Measurements from ENCODE around the gene GLRA3. TPM values are rescaled to one million over a fixed set of nuclear protein-coding genes. Genes with fewer than 3 reads are reported as not detected.
A peak's percentile ranks its signal among the peaks of the same experiment; 100 is the strongest.
"Not testable (repeated sequence)": the region's sequence is repeated elsewhere in the genome, so short reads cannot be mapped to it uniquely, and the experiment has no call there.

GLRA3 gene
- total RNA-seq, 1 donor from 2014 or later = not detected

DNA sequence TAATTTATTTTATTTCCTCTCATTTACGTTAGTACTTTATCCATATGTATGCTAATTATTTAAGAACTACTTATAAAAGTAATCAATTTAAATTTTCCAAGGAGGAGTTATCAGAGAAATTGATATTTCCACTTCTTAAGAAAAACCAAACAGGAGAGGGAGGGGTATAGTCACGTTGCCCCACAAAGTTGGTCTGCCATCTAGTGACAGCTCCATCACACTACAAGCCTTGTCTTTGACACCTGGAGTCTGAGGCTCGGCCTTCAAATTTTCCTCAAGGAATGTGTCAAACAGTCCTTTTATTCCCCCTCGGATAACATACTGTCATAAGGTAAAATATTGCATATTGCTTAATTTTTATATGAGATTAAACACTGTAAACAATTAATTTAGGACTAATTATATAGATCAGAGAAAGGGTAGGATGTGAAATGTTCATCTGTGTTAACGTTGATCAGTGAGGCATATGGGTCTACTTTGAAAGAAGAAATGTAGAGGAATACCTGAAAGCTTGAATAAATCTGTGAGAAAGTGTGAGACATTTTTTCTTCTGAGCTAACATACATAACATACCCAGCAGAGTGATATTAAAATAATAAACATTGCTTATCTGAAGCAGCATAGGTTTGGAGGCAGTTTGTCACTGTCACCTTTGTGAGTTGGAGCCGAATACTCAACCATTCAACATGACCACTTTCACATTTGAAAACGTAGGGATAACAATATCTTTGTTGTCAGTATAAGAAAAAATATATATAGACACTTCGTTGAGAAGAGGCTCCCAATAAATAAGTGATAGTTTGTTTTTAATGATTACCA lies 114.4 kb downstream of the GLRA3 start:
- peak; percentile 7 to 33 for DNase-seq (ENCODE audit: low read depth in 2 of 2)

DNA sequence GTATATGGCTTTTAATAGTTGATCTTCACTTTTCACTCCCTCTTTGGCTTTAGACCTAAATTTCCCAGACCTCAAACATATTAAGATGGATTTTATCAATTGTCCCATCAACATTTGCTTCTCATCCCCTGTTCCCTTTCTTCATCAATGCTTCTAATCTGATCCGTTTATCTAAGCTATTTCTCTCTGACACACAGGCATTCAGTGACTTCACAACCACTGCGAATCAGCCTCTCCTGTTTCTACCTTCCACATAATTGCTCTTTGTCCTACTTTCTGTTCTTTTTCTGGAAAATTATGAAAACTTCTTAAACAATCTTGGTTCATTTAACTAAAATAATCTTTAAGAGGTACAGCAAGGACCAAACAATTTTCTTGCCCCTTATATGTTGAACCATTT lies 115.2 kb downstream of the GLRA3 start:
- no peak for DNase-seq (ENCODE audit: low read depth in 2 of 2)

DNA sequence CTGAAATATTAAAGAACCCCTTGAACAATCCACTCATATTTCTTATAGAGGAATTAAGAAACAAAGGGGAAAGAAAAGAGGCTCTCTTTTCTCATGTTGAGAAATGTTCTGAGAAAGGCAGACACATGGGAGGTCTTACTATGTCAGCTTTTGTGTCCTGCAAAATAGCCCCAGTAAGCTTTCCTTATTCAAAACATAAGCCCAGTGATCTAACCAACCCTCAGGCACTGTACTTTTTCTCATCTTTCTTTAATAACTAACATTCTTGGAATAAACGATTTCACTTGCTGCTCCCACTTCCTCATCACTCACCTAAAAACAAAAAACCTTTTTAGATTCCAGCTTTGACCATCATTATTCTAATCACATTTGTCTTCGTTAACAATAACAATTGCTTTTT lies 115.9 kb downstream of the GLRA3 start:
- no peak for DNase-seq (ENCODE audit: low read depth in 2 of 2)

DNA sequence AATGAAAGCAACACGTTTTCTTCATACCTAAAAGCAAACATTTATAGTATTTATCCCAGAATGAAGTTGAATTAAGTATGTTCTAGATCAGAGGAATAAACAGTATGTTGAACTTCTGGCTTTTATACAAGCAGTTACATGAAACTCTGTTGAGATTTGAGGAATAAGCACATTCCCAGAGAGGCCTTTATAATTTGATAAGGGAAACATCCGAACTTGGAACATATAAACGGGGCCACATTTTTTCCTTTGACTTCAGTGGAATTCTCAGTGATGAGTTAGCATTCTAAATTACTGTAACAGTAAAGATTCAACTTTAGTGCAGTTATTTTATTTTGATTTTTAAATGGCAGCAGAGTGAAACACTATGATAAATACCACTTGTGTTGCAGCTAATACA lies 119.5 kb downstream of the GLRA3 start:
- DNase-seq (ENCODE audit: low read depth in 2 of 2) = no peak

DNA sequence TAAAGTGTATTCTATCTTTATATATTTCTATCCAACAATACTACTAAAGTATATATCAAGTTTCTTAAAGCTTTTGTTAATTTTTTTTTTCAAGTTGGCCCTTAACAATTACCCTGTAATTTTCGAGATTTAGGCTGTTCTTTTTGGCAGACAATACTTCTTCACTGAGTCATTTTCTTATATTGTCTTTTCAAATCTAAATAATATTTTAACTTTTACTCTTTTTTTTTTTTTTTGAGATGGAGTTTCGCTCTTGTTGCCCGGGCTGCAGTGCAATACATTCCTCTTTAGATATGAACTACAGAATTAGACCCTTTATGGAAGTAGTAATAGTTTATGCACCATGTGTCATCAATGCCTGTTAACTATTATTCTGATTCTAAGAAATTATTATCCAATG lies 120.7 kb downstream of the GLRA3 start:
- DNase-seq (ENCODE audit: low read depth in 2 of 2) = no peak

DNA sequence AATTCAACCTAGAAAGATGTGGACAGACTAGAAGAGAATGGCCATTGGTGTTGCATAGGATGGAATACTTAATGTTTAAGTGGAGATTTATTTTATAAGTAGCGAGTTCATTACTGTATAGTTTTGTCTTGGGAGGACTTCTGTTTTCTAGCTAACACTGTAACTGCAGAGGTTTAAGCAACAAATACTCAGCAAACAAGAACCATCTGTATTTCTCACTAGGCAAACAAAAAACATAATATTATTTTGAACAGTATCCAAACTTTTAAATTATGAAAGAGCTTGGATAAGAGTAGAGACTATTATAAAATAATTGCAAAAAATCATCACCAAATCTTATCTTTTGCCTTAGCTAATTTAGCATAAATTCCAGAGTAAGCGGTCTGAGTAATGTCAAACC lies 121.1 kb downstream of the GLRA3 start:
- no peak for DNase-seq (ENCODE audit: low read depth in 2 of 2)

DNA sequence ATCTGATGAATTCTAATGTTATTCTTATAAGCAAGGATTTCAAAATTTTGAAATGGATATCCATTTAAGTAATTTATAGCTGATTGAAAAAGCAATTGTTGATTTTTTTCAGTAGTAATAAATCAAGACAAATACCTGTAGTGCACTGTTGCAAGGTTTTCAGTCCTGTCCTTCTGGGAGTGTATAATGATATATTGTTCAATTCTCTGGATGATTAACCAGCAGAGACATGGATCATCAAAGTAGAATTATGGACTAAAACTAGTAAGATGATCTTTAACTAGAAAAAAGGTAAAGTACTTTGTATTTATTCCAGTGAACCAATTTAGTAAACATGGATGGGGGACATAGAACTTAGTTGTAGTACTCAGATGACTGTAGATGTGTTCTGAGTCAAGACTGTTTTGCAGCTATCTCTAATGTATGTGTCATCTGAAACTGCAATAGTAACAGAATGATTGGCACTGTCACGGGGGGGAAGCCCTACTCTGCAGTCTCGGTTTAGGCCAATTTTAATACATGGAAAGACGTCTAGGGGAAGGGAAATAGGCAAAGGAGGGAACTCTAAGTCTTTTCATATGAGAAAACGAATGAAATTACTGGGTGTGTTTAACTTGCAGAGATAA lies 121.9 kb downstream of the GLRA3 start:
- DNase-seq (ENCODE audit: low read depth in 2 of 2) = no peak

DNA sequence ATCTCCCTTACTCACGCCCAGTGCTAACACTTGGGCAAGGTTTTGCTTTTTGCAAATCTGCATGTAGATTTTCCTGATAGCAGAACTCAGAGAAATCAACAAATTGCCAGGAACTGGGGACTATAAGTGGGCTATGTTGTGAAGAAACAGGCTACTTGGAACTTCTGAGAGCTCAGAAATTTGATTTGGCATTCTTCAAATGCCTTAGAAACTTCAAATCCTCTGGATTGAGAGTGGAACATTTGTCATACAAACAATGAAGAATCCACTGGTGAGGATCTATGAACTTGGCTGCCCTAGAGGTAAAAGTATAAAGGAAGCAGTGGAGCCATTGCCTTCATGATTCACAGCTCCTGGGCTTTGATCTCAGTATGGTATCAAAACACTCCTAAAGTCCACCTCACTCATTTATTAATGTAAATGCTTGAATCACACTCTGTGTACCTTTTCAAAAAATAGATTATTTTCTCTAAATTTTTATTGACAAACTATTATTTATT lies 126.0 kb downstream of the GLRA3 start:
- no peak for DNase-seq (ENCODE audit: low read depth in 2 of 2)

DNA sequence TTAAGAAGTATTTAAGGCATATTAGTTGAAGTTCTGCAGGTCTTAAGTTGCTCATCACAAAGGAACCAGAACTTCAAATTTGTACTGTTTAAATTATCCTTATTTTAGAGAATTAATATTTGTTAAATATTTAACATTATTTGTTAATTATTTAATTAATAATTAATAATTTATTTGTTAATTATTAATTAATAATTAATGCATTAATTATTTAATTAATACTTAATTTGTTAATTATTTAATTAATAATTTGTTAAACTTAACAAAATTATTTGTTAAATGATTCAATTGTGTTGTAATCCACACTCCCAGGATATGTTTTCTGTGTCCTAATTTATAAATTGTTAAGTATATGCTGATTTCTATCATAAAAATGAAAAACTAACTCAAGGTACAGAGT lies 129.4 kb downstream of the GLRA3 start:
- DNase-seq (ENCODE audit: low read depth in 2 of 2) = no peak

DNA sequence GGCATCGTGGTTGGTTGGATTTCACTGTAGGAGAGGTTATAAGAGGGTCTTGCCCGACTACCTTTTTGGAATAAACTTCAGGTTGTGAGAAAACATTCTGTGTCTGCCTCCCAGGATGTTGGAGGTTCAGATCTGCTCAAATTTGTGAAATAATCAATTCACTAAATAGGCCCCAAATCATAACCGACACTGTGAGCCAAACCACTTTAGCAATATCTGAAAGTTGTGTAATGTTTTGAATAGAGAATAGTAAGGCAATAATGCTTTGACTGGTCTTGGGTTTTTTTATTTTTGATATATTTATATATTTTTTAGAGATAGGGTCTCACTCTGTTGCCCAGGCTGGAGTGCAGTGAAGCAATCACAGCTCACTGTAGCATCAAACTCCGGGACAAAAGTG lies 131.2 kb downstream of the GLRA3 start:
- no peak for DNase-seq (ENCODE audit: low read depth in 2 of 2)

DNA sequence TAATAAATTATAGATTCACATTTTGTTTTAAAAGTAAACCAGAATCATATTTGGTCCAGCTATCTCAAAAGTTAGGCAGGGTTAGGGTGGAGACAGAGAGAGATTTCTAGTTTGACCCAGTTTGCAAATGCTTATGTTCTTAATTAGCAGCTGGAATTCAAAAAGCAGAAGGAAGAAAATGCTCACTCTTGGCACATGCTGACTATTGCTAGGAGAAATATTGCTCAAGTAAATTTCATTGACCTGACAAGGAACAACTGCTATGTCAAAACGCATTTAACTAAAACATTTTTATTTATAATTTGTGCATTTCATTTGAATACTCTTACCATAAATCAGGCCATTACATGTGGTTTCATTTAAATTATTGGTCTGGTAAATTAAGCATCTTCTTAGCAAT lies 131.8 kb downstream of the GLRA3 start:
- no peak for DNase-seq (ENCODE audit: low read depth in 2 of 2)

DNA sequence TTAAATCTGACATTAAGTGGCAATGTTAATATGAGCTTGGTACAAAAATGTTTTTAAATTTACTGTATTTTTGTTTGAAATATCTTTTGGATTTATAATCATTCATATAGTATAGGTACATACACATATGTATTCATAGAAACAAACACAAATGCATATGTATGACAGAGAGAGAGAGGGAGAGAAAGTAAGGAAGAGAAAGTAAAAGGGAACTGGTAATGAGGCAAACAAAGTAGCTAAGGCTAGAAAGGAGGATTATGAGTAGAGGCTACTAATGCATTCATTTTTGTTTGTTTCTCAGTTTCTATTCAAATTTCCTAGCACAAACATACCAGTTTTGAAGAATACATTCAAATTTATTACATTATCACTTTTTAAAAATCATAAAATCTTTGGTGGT lies 132.4 kb downstream of the GLRA3 start:
- no peak for DNase-seq (ENCODE audit: low read depth in 2 of 2)

DNA sequence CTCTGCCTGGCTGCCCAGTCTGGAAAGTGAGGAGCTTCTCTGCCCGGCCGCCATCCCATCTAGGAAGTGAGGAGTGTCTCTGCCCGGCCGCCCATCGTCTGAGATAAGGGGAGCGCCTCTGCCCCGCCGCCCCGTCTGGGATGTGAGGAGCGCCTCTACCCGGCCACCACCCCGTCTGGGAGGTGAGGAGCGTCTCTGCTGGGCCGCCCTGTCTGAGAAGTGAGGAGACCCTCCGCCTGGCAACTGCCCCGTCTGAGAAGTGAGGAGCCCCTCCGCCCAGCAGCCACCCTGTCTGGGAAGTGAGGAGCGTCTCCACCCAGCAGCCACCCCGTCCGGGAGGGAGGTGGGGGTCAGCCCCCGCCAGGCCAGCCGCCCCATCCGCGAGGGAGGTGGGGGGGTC lies 137.2 kb downstream of the GLRA3 start:
- DNase-seq (ENCODE audit: low read depth in 2 of 2) = not testable (repeated sequence)

DNA sequence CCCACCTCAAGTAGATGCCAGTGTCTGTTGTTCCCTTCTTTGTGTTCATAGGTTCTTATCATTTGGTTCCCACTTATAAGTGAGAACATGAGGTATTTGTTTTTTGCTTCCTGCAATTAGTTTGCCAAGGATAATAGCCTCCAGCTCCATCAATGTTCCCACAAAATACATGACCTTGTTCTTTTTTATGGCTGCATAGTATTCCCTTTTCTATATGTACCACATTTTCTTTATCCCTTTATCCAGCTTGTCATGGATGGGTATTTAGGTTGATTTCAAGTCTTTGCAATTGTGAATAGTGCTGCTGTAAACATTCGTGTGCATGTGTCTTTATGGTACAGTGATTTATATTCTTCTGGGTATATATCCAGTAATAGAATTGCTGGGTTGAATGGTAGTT lies 138.4 kb downstream of the GLRA3 start:
- no peak for DNase-seq (ENCODE audit: low read depth in 2 of 2)

DNA sequence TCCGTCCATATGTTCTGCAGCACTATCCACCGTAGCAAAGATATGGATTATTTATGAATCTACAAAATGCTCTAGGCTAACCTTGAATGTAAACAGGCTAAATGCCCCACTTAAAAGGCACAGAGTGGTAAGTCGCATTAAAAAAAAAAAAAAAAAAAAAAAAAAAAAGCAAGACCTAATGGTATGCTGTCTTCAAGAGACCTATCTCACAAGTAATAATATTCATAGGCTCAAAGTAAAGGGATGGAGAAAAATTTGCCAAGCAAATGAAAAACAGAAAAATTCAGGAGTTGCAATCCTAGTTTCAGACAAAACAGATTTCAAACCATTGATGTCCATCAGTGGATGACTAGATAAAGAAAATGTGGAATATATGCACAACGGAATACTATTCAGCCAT lies 139.4 kb downstream of the GLRA3 start:
- DNase-seq (ENCODE audit: low read depth in 2 of 2) = no peak

DNA sequence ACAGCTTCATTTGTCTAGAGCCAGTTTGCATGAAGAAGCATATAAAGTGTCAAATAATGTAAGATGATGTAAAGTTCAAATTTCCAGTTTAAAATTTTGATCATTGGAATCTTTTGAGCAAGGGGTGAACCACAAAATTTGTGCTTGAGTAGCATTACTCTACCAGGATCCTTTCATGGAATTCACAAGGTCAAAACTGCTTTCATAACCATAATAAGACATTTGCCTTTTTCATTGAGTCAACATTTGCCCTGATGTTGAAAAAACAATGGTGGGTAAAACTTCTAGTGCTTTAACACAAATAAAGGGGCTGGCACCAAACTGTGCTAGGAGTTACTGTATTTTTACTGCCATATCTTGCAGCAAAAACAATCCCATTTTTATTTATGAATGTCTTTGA lies 142.2 kb downstream of the GLRA3 start:
- DNase-seq (ENCODE audit: low read depth in 2 of 2) = no peak

DNA sequence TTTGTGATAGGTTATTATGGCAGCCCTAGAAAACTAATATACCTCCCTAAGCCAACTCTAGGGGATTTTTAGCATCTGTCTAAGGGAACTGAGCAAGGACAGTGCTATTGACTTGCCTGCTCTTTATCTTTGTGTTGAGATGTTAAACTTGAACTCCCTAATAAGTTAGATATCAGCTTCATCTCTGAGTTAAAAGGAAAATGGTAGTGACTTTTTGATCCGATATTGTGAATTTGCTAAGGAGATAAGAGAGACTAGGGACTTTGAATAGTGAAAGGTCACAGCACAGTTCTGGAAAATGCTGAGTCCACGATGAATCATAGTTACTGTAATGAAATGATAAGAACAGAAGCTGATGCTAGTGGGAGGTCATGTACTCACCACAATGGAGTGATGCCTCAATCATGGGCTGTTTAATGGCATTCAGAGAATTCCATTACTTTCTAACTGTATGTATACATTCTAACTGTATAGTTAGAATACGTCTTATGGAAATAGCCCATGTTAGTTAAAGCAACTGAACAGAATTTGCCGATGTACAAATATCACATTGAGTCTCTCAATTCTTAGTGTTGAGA lies 147.2 kb downstream of the GLRA3 start:
- DNase-seq (ENCODE audit: low read depth in 2 of 2) = peak in 1 of 2 donors; percentile 55

DNA sequence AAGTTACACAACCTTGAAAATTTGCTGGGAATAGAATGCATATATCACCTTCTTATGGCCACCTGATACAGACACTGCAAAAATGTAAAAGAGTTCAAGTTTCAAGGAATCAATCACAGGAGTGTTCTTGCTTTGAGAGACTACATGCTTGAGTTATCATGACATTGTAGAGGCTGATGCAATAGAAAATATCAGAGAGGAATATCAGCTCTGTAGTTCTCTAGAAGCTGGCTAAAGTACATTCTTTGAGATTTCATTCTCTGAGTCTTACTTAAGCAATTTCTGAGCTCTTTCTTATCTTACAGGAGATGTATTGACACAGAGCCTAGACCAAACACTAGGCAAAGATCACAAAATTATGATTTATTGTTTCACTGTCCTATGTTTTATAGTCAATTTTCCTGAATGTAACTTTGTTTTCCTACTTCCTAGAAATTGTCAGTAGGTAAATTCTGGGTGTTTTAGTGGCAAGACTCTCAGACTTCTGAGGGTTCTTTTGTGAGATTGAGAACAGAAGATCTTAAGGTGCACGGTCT lies 154.7 kb downstream of the GLRA3 start:
- no peak for DNase-seq (ENCODE audit: low read depth in 2 of 2)

DNA sequence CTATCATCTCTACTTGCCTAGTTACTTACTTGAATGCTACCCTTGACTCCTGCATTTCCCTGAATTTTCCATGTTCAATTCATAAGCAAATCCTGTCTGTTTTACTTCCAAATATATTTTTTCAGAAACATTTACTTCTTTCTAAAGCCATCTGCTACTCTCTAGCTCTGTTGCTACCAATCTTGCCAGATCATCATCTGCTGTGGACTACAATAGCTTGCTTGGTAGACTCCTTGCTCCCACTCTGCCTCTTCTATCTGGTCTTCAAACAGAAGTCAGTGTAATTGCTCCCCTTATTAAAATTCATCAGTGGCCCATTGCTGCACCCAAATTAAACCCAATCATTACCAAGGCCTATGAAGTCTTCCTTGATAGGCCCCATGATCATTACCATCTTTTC lies 155.2 kb downstream of the GLRA3 start:
- DNase-seq (ENCODE audit: low read depth in 2 of 2) = no peak

DNA sequence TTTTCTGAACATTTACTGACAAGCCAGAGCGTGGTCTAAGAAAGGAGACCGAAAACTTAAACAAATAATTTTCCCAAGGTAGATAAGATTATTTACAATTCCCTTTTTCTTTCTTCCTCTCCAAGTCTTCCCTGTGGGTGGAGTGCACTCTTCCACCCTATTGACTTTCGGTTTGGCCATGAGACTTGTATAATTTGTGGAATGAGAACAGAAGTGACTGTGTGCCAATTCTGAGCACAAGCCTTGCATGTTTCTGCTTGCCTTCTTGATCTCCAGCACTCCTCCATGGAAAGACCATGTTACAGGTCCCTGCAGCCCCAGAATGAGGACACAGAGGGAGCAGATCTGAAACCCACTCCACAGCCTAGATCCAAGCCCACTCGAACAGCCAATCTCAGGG lies 156.8 kb downstream of the GLRA3 start:
- no peak for DNase-seq (ENCODE audit: low read depth in 2 of 2)

DNA sequence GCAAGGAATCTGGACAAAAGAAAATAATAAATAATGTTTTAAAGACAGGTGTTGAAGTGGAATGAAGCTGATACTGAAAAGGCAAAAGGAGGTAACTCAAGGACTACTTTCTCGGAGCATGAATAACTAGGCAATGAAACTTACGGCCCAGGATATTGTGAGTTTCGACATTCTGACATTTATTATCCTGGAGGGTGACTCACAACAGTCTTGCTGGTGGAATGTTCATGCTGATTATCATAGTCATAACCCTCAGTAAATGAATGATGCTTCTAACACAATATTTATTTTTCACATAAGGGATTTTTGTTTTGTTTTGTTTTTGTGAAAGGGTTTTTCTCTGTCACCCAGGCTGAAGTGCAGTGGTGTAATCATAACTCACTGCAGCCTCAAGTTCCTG lies 159.8 kb downstream of the GLRA3 start:
- DNase-seq (ENCODE audit: low read depth in 2 of 2) = no peak

DNA sequence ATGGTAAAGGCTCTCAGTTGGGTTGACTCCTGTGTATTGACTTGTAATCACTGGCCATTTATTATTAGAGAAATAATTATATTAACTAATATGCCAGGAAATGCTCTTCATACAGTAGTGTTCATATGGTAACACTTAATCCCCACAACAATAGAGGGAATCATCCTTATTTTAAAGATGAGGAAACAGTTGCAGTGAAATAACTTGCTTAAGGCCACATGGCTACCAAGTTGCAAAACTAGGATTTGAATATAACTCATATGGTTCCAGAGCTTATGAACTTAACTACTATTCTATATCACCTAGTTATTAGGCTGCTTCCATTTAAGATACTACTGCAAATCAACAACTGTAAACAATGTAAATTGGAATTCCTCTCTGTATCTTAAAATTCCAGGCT lies 163.2 kb downstream of the GLRA3 start:
- DNase-seq (ENCODE audit: low read depth in 2 of 2) = no peak

DNA sequence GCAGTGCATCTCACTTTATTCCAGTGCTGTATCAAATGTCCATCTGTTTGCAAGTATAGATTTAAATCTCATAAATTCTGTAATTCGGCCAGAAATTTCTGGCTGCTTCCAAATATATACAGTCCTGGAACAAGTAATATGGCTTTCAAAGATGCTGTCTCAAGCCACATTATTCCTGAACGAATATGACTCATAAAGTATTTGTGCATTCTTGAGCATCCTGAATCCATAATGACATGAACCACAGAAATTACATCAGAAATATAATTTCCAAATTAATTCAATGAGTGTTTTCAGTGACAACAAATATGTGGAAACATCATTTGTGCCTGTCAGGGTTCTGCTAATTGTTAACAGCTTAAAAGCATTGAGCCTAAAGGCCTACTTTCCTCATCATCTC lies 165.8 kb downstream of the GLRA3 start:
- no peak for DNase-seq (ENCODE audit: low read depth in 2 of 2)

Data from lung microvascular endothelial cell (primary cell).